Measurements from ENCODE around the gene CYP20A1. TPM values are rescaled to one million over a fixed set of nuclear protein-coding genes. Genes with fewer than 3 reads are reported as not detected.
"Not testable (repeated sequence)": the region's sequence is repeated elsewhere in the genome, so short reads cannot be mapped to it uniquely, and the experiment has no call there.

CYP20A1 gene
- total RNA-seq, 1 experiment from 2014 or later, result 14.5 TPM

DNA sequence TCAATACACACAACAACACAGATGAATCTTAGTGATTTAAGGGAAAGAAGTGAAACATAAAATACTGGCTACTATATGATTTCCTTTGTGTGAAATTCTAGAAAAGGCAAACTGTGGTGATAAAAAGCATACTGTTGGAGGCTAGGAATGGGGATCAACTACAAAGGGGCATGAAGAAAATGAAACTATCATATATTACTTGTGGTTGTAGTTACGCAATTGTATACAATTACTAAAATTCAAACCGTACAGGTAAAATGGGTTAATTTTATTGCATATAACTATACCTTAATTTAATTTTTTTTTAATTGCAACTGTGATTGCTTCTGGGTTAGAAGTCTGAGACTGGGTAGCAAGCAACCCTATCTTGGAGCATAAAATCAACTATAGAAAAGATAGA, 47.7 kb downstream of the CYP20A1 start:
- ChIA-PET POLR2A (no interaction called here), CTCF (no interaction called here)
- Mint-ChIP-seq H3K4me1 (ENCODE audit: insufficient read depth, unreplicated experiment) (peaks cover 6% of the 10 kb centered on the region), H3K27ac (ENCODE audit: low read depth, unreplicated experiment) (no peak overlapping the region), H3K36me3 (ENCODE audit: insufficient read depth, unreplicated experiment) (peaks cover 31% of the 10 kb centered on the region), H3K9me3 (ENCODE audit: unreplicated experiment) (no peaks in the 10 kb centered on the region), H3K4me3 (ENCODE audit: unreplicated experiment) (no peak overlapping the region), H3K27me3 (ENCODE audit: insufficient read depth, unreplicated experiment) (no peaks in the 10 kb centered on the region)
- TF ChIP-seq, protein P1, sequence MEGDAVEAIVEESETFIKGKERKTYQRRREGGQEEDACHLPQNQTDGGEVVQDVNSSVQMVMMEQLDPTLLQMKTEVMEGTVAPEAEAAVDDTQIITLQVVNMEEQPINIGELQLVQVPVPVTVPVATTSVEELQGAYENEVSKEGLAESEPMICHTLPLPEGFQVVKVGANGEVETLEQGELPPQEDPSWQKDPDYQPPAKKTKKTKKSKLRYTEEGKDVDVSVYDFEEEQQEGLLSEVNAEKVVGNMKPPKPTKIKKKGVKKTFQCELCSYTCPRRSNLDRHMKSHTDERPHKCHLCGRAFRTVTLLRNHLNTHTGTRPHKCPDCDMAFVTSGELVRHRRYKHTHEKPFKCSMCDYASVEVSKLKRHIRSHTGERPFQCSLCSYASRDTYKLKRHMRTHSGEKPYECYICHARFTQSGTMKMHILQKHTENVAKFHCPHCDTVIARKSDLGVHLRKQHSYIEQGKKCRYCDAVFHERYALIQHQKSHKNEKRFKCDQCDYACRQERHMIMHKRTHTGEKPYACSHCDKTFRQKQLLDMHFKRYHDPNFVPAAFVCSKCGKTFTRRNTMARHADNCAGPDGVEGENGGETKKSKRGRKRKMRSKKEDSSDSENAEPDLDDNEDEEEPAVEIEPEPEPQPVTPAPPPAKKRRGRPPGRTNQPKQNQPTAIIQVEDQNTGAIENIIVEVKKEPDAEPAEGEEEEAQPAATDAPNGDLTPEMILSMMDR (IDR thresholded peaks at IDR 0.05; ENCODE audit: unreplicated experiment), result no peak
- intact Hi-C loops (cut with micrococcal nuclease), result no loop called here
- BruUV-seq (replicated peaks), result no TSS peak
- no peak for DNase-seq (ENCODE audit: unreplicated experiment)

DNA sequence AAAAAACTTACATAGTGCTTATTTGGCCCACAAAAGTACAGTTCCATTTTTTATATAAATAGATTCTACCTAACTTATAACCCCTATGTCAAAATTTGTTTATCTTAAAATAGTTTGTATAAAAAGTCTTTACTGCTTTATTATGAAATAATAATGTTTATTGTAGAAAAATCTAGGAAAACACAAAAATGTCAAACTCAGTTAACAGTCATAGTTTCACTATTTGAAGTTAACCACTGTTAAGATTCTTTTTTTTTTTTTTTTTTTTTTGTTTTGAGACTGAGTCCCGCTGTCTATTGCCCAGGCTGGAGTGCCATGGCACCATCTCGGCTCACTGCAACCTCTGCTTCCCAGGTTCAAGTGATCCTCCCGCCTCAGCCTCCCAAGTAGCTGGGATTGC, 62.8 kb downstream of the CYP20A1 start:
- Mint-ChIP-seq H3K9me3 (ENCODE audit: unreplicated experiment) (no peaks in the 10 kb centered on the region), H3K4me3 (ENCODE audit: unreplicated experiment) (no peak overlapping the region), H3K4me1 (ENCODE audit: insufficient read depth, unreplicated experiment) (no peaks in the 10 kb centered on the region), H3K27ac (ENCODE audit: low read depth, unreplicated experiment) (no peak overlapping the region), H3K36me3 (ENCODE audit: insufficient read depth, unreplicated experiment) (peaks cover 20% of the 10 kb centered on the region), H3K27me3 (ENCODE audit: insufficient read depth, unreplicated experiment) (no peaks in the 10 kb centered on the region)
- intact Hi-C loops (cut with micrococcal nuclease), result no loop called here
- no peak for DNase-seq (ENCODE audit: unreplicated experiment)
- ChIA-PET POLR2A (interaction anchor here (0.6 kb wide), 1 partner anchor 41 kb away, joined by 3 read pairs; no protein-coding TSS in a partner anchor), CTCF (interaction anchor here (0.7 to 1.7 kb wide), 3 partner anchors 20 to 152 kb away, joined by 3 to 5 read pairs (median 3); no protein-coding TSS in a partner anchor)
- BruUV-seq (replicated peaks), result no TSS peak
- TF ChIP-seq, protein P1 (IDR thresholded peaks at IDR 0.05; ENCODE audit: unreplicated experiment), result no peak

DNA sequence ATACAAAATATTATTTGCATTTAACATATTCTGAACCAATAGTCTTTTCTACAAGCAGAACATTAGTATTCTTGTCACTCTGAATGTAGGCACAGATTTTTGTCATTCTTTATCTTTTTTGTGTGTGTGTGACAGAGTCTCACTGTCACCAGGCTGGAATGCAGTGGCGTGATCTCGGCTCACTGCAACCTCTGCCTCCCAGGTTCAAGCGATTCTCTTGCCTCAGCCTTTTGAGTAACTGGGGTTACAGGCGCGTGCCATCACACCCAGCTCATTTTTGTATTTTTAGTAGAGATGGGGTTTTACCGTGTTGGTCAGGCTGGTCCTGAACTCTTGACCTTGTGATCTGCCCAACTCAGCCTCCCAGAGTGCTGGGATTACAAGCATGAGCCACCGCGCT, 63.8 kb downstream of the CYP20A1 start:
- peaks cover 13% of the 10 kb centered on the region for H3K36me3 Mint-ChIP-seq (ENCODE audit: insufficient read depth, unreplicated experiment)
- H3K9me3 Mint-ChIP-seq (ENCODE audit: unreplicated experiment); H3K27me3 Mint-ChIP-seq (ENCODE audit: insufficient read depth, unreplicated experiment); DNase-seq (ENCODE audit: unreplicated experiment); H3K4me1 Mint-ChIP-seq (ENCODE audit: insufficient read depth, unreplicated experiment); intact Hi-C loops (cut with micrococcal nuclease); H3K4me3 Mint-ChIP-seq (ENCODE audit: unreplicated experiment); BruUV-seq (replicated peaks); CTCF ChIA-PET; H3K27ac Mint-ChIP-seq (ENCODE audit: low read depth, unreplicated experiment): not testable (repeated sequence)
- POLR2A ChIA-PET, result interaction anchor here (0.6 kb wide), 1 partner anchor 42 kb away, joined by 3 read pairs; no protein-coding TSS in a partner anchor

DNA sequence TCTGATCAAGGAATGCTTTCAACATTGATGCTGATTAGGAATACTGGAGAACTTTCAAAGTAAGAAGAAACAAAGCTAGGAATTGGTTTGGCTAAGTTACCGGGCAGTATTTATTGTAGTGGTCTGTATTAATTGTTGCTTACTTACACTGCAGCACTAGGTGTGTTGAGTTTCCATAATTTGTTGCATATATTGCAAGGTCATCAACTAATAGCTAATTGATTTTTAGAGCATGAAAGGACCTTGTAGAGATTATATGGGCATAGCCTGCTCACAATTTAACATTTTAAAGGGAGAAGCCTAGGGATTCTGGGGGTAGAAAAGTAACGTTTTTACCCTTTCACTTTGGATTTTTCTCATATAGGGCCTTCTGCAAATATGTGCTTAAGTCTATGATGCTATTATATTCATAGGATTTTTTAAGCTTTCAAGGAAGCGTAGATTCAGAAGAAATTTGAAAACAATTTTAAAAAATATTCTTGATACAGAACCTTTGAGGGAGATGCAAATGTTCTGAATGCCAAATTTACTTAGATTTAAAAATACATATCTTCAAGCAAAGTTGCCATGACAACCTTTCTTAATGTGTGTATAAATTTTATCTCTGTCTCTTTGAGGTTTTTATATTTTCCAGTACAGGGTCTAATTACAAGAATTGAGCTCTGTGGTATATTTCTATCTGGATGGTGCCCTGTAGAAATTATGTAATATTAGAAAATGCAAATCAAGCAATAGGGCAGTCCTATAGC, 72.0 kb downstream of the CYP20A1 start:
- Mint-ChIP-seq H3K4me1 (ENCODE audit: insufficient read depth, unreplicated experiment) (no peaks in the 10 kb centered on the region), H3K27ac (ENCODE audit: low read depth, unreplicated experiment) (no peak overlapping the region), H3K9me3 (ENCODE audit: unreplicated experiment) (no peaks in the 10 kb centered on the region), H3K27me3 (ENCODE audit: insufficient read depth, unreplicated experiment) (no peaks in the 10 kb centered on the region), H3K4me3 (ENCODE audit: unreplicated experiment) (no peak overlapping the region), H3K36me3 (ENCODE audit: insufficient read depth, unreplicated experiment) (no peaks in the 10 kb centered on the region)
- ChIA-PET CTCF (no interaction called here), POLR2A (interaction anchor here (1.3 kb wide), 1 partner anchor 63 kb away, joined by 3 read pairs; no protein-coding TSS in a partner anchor)
- BruUV-seq (replicated peaks), result no TSS peak
- DNase-seq (ENCODE audit: unreplicated experiment), result no peak
- TF ChIP-seq, protein P1 (IDR thresholded peaks at IDR 0.05; ENCODE audit: unreplicated experiment), result no peak
- intact Hi-C loops (cut with micrococcal nuclease), result no loop called here

Measured in MCF 10A (cell line).